HTERT RPE-1 (cell line): ENCODE results near the gene SLC4A2.

Experiments used
- in situ Hi-C: fragments of 300-500 bp; cut with MboI; formaldehyde crosslinking; loops from 4 replicates; pipeline ENCODE4 v1.14.3; 2020; ENCODE audit warnings: low sequenced_read_pairs

The SLC4A2 gene

DNA sequence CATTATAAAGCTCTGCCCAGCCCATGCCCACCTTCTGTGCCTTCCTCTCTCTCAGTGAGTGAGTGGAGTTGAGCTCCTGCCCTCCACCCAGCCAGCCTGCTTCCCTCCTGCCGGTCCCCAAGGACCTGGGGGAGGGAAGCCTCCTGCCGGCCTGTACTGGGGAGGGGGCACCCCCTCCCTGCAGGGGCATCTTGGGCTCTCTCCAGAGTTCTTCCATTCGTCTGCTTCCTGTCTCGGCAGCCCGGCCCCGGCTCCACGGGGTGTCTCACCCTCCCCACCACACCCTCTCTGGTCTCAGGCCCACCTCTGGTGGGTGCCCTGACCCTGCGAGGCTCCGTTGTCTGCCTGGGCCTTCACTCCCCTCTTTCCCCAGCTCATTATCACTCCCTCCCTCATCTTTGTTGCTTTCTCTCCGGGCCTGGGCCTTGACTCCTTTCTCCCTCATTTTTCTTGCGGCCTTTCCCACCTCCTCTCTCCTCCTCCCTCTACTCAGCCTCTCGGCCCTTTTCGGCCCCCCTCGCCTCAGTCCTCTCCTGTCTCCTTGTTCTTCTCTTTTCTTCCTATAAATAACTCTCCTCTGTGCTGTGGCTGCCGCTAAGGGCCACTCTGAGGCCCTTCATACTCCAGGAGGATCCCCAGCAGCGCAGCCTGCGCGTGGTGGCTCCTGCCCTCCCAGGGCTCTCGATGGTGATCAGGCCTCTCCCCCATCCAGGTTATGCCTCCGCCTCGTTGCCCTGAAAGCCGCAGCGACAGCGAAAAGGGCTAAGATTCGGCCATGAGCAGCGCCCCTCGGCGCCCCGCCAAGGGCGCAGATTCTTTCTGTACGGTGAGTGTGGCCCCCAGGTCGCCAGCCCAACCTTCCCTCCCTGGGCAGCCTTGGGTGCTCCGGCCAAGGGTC, 2.1 kb downstream of the SLC4A2 start:
- in situ Hi-C loops: no loop called here

DNA sequence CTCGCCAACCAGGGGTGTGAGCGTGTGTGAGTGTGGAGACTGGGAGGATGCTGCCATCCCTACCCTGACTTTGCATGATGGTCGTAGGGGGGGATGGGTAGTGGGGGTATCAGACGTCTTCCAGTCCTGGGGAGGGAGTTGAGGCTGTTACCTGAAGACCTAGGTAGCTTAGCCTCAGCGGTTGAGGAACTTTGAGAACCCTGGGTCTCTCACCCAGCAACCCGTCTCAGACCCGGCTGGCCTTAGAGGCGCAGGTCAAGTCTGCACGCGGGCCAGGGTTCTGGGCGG, 2.7 kb downstream of the SLC4A2 start:
- in situ Hi-C loops: no loop called here

DNA sequence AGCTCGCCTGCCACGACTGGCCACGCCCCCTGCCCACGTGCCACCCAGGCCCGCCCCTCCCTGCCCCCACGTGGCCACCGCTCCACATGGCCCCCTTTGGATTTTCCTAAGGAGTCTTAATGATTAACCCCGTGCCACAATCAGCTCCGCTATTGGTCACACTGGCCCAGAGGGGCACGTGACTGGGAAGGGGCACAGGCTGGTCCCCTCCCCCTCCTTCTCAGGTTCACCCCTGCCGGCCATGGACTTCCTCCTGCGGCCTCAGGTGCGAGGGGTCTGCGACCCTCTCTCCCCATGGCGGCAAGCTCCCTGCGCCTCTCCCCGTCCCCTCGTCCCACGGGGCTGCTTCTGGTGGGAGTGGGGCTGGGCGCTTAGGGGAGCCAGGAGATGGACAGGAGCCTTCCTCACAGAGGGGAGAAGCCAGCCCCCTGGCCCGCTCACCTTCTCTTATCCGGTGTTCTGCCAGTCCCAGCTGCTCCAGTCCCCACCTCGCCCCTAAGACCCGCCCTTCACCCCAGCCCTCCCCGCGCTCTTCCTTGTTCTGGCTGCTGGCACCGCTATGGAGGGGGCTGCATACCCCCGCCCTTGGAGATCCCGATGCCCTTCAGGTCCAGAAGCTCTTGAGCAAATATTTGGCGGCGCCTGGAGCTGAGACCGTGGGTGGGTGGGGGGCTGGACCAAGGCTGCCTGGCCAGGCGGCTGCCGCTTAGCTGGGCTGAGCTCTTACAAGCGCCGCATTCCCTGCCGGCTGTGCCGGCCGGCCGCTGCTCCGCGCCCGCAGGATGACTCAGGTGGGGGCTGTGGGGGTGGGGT, 3.2 kb downstream of the SLC4A2 start:
- in situ Hi-C loops: no loop called here

DNA sequence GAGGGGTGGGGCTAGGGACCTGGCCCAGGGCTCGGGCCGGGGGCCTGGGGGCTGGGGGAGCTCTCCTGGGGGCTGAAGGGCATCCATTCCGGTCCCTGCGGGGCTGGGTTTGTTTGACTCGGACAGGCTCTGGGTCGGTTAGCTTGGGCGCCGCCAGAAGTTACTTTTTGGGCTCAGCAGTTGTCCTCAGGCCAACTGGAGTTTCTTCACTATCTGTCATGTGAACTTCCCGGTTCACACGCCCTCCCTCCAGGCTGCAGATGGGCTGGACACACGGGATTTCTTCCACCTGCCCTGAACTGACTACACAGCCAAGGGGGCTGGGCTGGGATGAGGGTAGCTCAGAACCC, 3.8 kb downstream of the SLC4A2 start:
- in situ Hi-C loops: no loop called here

DNA sequence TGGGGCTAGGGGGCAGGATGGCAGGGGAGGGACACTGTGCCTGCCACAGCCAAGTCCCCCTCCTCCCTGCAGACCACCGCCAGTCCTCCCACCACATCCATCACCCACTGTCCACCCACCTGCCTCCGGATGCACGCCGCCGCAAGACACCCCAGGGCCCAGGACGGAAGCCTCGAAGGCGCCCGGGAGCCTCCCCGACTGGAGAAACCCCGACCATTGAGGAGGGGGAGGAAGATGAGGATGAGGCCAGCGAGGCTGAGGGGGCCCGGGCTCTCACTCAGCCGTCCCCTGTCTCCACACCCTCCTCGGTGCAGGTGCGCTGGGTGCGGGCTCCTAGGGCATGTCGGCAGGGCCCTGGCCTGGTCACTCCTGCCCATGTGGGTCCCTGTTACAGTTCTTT, 5.1 kb downstream of the SLC4A2 start:
- in situ Hi-C loops: no loop called here

DNA sequence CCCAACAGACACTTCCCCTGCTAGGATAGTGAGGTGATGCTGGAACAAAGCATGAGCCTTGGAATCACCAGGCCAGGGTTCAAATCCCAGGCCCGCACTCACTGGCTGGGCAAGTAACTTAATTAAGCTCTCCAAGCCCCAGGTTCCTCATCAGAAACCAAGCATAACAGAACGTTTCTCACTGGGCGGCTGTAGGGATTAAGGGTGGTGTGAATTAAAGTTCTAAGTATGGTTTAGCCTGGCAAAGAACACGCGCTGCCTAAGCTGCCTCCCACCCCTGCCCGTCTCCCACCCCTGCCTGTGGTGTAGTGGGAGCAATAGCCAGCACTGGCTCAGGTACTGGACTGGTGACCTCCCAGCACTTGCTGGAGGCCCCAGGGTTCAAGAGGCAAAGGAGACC, 5.6 kb downstream of the SLC4A2 start:
- in situ Hi-C loops: no loop called here

DNA sequence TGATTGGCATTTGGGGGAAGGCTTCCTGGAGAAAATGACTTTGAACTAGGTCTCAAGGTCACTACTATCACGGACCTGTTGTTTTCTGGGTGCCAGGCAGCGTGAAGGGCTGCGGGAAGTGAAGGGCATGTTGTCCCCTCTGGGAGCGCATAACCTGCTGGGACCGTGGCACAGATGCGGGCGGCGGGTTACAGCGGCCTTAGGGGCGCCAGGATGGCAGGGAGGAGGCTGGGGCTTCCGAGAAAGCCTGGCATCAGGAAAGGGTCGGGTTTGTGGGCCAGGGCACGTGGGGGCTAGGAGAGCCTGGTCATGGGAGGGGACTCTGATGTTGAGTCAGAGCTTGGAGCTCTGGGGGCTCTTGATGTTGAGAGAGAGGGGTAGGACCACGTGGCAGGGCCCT, 6.1 kb downstream of the SLC4A2 start:
- in situ Hi-C loops: no loop called here

DNA sequence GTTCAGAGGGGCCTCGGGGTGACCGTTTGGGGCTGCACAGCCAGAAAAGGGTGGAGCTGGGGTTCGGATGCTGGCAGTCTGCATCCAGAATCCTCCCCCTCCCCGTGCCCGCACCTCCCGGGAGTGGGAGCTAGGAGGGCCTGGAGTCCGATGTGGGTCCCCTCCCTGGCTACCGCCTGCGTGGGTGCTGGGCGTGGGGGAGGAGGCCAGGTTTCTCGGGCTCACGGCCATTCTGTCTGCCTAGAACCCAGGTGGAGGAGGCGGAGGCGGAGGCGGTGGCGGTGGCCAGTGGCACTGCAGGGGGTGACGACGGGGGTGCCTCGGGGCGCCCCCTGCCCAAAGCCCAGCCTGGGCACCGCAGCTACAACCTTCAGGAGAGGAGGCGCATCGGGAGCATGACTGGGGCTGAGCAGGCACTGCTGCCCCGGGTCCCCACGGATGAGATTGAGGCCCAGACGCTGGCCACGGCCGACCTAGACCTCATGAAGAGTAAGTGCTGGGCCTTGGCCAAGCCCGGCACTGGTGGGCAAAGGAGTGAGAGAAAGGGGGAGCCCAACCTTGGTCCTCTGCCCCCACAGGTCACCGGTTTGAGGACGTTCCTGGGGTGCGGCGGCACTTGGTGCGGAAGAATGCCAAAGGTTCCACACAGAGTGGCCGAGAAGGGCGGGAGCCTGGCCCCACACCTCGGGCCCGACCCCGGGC, 7.0 kb downstream of the SLC4A2 start:
- in situ Hi-C loops: no loop called here

DNA sequence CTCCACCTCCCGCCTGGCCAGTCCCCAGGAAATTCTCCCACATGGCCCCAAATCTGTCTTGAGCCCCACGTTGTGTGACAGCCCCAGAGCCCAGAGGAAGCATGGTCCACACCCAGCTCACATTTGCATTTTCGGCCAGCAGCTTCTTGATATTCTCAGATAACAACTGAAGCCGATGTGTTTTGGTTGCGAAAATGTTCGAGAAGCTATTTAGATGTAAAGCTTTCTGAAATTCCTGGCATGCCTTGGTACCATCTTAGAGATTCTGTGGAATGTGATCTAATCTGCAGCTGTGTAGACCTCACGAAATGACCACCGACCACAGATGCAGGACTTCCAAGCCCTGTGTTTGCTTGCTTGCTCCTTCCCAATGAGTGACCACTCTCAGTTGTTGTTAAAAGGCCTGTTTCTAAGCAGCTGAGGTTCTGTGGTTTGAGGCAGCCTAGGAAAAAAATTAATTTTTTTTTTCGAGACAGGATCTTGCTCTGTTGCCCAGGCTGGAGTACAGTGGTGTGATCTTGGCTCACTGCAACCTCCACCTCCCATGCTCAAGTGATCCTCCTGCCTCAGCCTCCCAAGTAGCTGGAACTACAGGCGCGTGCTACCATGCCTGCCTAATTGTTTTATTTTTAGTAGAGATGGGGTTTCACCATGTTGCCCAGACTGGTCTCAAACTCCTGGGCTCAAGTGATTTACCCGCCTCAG, 8.8 kb downstream of the SLC4A2 start:
- in situ Hi-C loops: no loop called here

DNA sequence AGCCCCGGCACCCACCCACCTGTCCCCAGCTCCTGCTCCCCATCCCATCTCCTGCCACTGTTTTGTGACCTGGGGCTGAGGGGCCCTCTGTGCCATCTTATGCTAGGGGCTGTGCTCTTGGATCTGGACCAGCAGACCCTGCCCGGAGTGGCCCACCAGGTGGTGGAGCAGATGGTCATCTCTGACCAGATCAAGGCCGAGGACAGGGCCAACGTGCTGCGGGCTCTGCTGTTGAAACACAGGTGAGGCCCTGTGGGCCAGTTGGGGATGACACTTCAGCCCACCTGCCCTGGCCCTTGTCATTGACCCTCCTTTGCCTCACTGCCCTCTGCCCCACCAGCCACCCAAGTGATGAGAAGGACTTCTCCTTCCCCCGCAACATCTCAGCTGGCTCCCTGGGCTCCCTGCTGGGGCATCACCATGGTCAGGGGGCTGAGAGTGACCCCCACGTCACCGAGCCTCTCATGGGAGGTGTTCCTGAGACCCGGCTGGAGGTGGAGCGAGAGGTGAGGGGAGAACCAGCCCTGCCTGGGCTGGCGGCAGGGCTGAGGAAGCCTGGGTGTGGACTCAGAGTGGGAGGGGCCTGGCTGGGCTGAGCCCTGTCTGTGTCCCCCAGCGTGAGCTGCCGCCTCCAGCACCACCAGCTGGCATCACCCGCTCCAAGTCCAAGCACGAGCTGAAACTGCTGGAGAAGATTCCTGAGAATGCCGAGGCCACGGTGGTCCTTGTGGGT, 10.6 kb downstream of the SLC4A2 start:
- in situ Hi-C loops: no loop called here

DNA sequence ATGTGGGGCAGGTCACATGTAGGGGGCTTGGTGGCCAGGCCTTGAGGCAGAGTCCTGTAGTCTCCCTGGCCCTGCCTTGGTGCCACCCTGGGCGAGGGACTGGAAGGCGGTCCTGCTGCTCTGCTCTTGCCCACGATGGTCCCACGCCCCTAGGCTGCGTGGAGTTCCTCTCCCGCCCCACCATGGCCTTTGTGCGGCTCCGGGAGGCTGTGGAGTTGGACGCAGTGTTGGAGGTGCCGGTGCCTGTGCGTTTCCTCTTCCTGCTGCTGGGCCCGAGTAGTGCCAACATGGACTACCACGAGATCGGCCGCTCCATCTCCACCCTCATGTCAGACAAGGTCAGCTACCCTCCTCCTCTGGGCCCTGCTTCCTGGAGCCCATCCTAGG, 11.2 kb downstream of the SLC4A2 start:
- in situ Hi-C loops: no loop called here

DNA sequence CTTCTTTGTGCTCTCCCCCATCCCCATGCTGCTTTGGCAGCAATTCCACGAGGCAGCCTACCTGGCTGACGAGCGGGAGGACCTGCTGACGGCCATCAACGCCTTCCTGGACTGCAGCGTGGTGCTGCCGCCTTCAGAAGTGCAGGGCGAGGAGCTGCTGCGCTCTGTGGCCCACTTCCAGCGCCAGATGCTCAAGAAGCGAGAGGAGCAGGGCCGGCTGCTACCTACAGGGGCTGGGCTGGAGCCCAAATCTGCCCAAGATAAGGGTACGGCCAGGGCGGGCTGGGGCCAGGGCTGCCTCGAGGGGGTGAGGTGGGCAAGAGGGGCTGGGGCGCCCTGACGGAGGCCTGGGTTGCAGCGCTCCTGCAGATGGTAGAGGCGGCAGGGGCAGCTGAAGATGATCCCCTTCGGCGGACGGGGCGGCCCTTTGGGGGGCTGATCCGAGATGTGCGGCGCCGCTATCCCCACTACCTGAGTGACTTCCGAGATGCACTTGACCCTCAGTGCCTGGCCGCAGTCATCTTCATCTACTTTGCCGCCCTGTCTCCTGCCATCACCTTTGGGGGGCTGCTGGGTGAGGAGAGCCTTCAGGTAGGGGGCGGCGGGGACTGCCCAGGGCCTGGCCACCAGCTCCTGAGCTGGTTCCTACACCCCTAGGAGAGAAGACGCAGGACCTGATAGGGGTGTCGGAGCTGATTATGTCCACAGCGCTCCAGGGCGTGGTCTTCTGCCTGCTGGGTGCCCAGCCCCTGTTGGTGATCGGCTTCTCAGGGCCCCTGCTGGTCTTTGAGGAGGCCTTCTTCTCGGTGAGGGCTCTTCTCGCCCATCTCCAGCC, 11.9 kb downstream of the SLC4A2 start:
- in situ Hi-C loops: no loop called here

DNA sequence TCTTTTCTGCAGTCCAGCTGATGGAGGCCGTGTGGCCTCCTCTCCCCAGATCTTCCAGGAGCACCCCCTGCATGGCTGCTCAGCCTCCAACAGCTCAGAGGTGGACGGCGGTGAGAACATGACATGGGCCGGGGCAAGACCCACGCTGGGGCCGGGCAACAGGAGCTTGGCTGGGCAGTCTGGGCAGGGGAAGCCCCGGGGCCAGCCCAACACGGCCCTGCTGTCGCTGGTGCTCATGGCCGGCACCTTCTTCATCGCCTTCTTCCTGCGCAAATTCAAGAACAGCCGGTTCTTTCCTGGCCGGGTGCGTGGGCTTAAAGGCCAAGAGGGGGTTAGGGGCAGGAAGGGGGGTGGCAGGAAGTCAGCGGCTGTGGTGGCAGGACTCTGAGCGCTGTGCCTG, 14.6 kb downstream of the SLC4A2 start:
- in situ Hi-C loops: no loop called here

DNA sequence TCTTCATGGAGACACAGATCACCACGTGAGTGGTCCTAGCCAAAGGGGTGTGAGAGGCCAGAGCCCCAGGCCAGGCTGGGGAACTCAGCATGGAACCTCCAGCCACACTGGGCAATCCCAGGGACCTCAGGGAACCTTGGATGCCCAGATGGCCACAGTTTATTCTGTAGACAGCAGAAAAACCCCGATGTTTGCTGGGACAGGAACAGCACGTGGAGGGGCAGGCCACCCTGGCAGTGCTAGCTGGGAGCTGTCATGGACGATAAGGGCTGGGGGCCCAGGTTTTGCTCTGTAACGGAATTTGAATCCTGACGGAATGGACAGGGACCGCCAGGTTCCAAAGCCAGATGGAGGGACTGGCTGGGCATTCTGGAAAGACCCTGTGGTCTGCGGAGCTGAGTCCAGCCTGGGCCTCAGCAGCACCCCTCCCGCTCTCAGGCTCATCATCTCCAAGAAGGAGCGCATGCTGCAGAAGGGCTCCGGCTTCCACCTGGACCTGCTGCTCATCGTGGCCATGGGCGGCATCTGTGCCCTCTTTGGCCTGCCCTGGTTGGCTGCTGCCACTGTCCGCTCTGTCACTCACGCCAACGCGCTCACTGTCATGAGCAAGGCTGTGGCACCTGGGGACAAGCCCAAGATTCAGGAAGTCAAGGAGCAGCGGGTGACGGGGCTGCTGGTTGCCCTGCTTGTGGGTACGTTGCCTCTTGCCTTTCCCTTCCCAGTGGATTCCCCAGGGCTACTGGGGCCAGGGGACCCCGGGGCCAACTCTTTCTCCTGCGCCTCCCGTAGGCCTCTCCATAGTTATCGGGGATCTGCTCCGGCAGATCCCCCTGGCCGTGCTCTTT, 15.7 kb downstream of the SLC4A2 start:
- in situ Hi-C loops: no loop called here

DNA sequence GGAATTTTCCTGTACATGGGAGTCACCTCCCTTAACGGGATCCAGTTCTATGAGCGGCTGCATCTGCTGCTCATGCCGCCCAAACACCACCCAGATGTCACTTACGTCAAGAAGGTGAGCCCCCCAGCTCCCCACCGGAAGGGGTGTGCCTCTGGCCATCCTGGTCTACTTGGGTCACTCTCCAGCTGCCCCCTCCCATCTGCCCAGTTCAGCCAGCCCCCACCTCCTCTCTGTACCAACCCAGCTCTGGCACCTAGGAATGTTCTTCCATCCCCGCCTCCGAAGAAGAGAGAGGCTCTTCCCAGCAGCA, 16.2 kb downstream of the SLC4A2 start:
- in situ Hi-C loops: no loop called here

DNA sequence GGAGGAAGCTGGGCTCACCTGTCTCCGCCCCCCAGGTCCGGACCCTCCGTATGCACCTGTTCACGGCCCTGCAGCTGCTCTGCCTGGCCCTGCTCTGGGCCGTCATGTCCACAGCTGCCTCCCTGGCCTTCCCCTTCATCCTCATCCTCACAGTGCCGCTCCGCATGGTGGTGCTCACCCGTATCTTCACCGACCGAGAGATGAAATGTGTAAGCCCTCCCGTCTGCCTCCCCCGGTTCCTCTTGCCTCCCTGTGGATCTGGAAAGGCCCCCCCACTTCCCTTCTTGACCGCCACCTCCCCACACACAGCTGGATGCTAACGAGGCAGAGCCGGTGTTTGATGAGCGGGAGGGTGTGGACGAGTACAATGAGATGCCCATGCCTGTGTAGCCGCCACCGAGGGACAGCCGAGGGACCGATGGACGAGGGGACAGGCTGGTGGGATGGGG, 16.6 kb downstream of the SLC4A2 start:
- in situ Hi-C loops: no loop called here

DNA sequence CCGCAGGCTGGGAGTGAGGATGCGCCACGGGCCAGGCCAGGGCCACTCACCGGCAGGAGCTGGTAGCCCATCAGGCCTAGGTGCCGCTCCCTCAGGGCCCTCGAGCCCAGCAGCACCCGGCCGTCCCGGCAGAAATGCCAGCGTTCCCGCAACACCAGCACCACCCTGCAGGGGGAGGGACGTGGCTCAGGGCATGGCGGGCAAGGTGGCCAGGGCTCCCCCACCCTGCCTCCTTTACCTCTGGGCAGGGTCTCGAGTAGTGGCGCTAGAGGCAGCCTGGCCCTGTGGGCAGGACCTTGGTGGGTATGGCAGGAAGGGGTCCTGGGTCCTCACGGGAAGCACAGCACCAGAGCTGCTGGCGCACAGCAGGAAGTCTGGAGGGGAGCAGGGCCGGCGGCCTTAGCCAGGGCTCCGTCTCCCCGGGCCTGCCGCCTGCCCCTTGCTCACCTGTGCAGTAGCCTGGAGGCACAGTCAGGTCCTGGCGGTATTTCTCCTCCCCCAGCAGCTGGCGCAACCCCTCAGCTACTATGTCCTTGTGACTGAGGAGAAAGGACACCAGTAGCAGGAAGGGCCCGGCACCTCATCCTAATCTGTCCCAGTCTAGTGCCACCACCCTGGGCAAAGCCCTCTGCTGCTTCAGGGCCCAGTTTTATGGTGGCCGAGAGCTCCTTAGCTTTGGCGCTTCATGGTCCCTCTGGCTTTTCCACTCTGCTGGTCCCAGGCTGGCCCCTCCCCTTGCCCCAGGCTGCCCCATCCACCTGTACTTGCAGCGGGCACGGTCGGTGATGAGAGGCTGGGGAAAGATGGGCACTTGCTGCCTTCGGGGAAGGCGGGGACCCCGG, 17.7 kb downstream of the SLC4A2 start:
- in situ Hi-C loops: no loop called here

DNA sequence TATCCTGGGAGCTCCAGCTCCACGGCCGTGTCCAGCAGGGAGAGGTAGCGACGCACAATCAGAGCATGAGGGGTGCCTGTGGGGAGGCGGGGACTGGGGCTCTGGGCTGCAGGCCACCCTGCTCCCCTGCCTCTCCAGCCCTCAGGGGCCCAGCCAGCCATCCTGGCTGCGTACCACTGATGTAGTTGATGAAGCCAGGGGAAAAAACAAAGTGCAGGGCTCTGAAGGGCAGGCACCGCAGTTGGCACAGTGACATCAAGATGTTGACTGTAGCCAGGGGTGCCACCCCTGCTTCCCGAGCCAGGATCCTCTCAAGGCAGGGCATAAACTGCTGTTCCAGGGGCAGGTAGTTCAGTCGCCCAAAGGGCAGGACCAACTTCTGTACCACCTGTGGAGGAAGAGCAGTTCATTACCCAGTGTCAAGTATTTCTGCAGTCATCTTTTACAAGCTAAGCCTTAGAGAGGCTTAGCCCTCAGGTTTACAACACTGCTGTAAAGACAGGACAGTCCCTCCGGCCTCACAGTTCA, 18.4 kb downstream of the SLC4A2 start:
- in situ Hi-C loops: no loop called here
